H1 (cell line): ENCODE data around the gene FRMD3. TPM values are rescaled to one million over a fixed set of nuclear protein-coding genes. Genes with fewer than 3 reads are reported as not detected.

Source experiments
- CTCF ChIA-PET: fragments of 300-600 bp; sonication (Branson Sonifier 250); formaldehyde crosslinking; loops from one replicate; lab custom pipeline; 2021; ENCODE audit not compliant: partially characterized antibody; lab: Charles Lee
- POLR2A ChIA-PET: fragments of 300-600 bp; sonication (Branson Sonifier 250); formaldehyde crosslinking; loops from one replicate; lab custom pipeline; 2021; ENCODE audit warnings: inconsistent platforms; ENCODE audit not compliant: partially characterized antibody; lab: Charles Lee
- DNase-seq, 2 experiments: peaks; one replicate each; pipeline versions ENCODE4 v3.0.0 to v3.0.0-alpha.2; 2010 to 2022; ENCODE audit warnings: low spot score in 2 of 2, low read depth in 1 of 2, mixed read lengths in 1 of 2
- FAIRE-seq: peaks from 2 replicates; lab custom pipeline; 2011; peaks lifted over from hg19 to GRCh38; lab: Jason Lieb, UNC
- H2AFZ ChIP-seq: 2 replicates; pipeline ENCODE4 v1.8.1; 2012; ENCODE audit warnings: low read length, inconsistent platforms
- H2AK5ac ChIP-seq: 2 replicates; pipeline ENCODE4 v1.6.1; 2013; ENCODE audit warnings: low read depth, low read length
- H2BK120ac ChIP-seq: replicated peaks from 2 replicates; pipeline ENCODE3; 2013; ENCODE audit warnings: low read depth, low read length, inconsistent platforms
- H2BK12ac ChIP-seq: 2 replicates; pipeline ENCODE4 v1.6.1; 2013; ENCODE audit warnings: low read depth, low read length
- H2BK15ac ChIP-seq: 2 replicates; pipeline ENCODE4 v1.6.1; 2013; ENCODE audit warnings: low read length
- H2BK20ac ChIP-seq: 2 replicates; pipeline ENCODE4 v1.6.1; 2013; ENCODE audit warnings: low read length
- H2BK5ac ChIP-seq: 2 replicates; pipeline ENCODE4 v1.6.1; 2013; ENCODE audit warnings: low read depth, low read length
- H3K14ac ChIP-seq: 2 replicates; pipeline ENCODE4 v1.6.1; 2013; ENCODE audit warnings: inconsistent platforms; ENCODE audit not compliant: insufficient read length
- H3K18ac ChIP-seq: 2 replicates; pipeline ENCODE4 v1.6.1; 2013; ENCODE audit warnings: low read length; ENCODE audit errors: extremely low read depth
- H3K23ac ChIP-seq: 2 replicates; pipeline ENCODE4 v1.6.1; 2013; ENCODE audit warnings: inconsistent platforms; ENCODE audit not compliant: insufficient read length
- H3K23me2 ChIP-seq: 2 replicates; pipeline ENCODE4 v1.6.1; 2013; ENCODE audit warnings: low read depth, low read length
- H3K27ac ChIP-seq: 2 replicates; pipeline ENCODE4 v1.6.1; 2011; ENCODE audit warnings: low read depth, low read length, inconsistent platforms
- H3K27me3 ChIP-seq, 4 experiments: replicated peaks in 1 of 4; 1 replicate in 1 of 4; 2 replicates in 3 of 4; pipeline versions ENCODE4 v1.6.1 to v1.8.1; 2011 to 2013; ENCODE audit warnings: low read length in 3 of 4, mild to moderate bottlenecking in 3 of 4, inconsistent platforms in 2 of 4, mixed read lengths in 2 of 4, moderate library complexity in 1 of 4; ENCODE audit not compliant: control insufficient read depth in 3 of 4, insufficient read depth in 3 of 4; ENCODE audit errors: extremely low read depth in 1 of 4
- H3K36me3 ChIP-seq, 4 experiments: 2 replicates each; pipeline versions ENCODE4 v1.6.1 to v1.8.1; 2011 to 2013; ENCODE audit warnings: mild to moderate bottlenecking in 4 of 4, low read length in 3 of 4, moderate library complexity in 2 of 4, control low read depth in 1 of 4, inconsistent platforms in 1 of 4; ENCODE audit not compliant: insufficient read depth in 4 of 4, control insufficient read depth in 2 of 4
- H3K4ac ChIP-seq: replicated peaks from 2 replicates; pipeline ENCODE3; 2013; ENCODE audit warnings: low read length, low read depth, mixed read lengths, inconsistent platforms; ENCODE audit not compliant: insufficient read length
- H3K4me1 ChIP-seq, 4 experiments: replicated peaks in 1 of 4; 1 replicate in 1 of 4; 2 replicates in 3 of 4; pipeline versions ENCODE4 v1.6.1 to v1.8.1; 2011 to 2013; ENCODE audit warnings: low read length in 3 of 4, inconsistent platforms in 2 of 4, mixed read lengths in 1 of 4; ENCODE audit not compliant: insufficient read depth in 4 of 4, control insufficient read depth in 3 of 4
- H3K4me2 ChIP-seq, 2 experiments: 2 replicates each; pipeline versions ENCODE4 v1.6.1 to v1.8.1; 2011 to 2013; ENCODE audit warnings: low read depth in 2 of 2, low read length in 2 of 2, control low read depth in 1 of 2, inconsistent platforms in 1 of 2, mild to moderate bottlenecking in 1 of 2; ENCODE audit not compliant: insufficient read depth in 1 of 2
- H3K4me3 ChIP-seq, 4 experiments: fragments of 200-600, 300-600 bp in 1 of 4; sonication (generic), shearing (Covaris generic), sonication (Bioruptor Twin) in 1 of 4; 2 replicates each; pipeline versions ENCODE4 v1.5.1 to v1.8.1; 2011 to 2016; ENCODE audit warnings: low read length in 4 of 4, low read depth in 3 of 4, control low read depth in 2 of 4, inconsistent platforms in 2 of 4, mild to moderate bottlenecking in 2 of 4, mixed read lengths in 1 of 4, moderate library complexity in 1 of 4; ENCODE audit not compliant: insufficient read depth in 2 of 4; ENCODE audit errors: extremely low read depth in 1 of 4
- H3K56ac ChIP-seq: replicated peaks from 2 replicates; pipeline ENCODE3; 2013; ENCODE audit warnings: low read depth, mild to moderate bottlenecking, mixed read lengths, low read length, inconsistent platforms; ENCODE audit not compliant: insufficient read length
- H3K79me1 ChIP-seq: 2 replicates; pipeline ENCODE4 v1.6.1; 2013; ENCODE audit warnings: low read depth, low read length, control low read depth
- H3K79me2 ChIP-seq, 2 experiments: 2 replicates each; pipeline versions ENCODE4 v1.6.1 to v1.8.1; 2012 to 2013; ENCODE audit warnings: low read length in 2 of 2, mild to moderate bottlenecking in 2 of 2, inconsistent platforms in 1 of 2; ENCODE audit not compliant: insufficient read depth in 2 of 2, control insufficient read depth in 1 of 2
- H3K9ac ChIP-seq, 4 experiments: replicated peaks in 1 of 4; 1 replicate in 1 of 4; 2 replicates in 3 of 4; pipeline versions ENCODE4 v1.6.1 to v1.8.1; 2011 to 2013; ENCODE audit warnings: low read depth in 3 of 4, low read length in 3 of 4, control low read depth in 2 of 4, mild to moderate bottlenecking in 2 of 4, moderate library complexity in 2 of 4, inconsistent platforms in 1 of 4; ENCODE audit errors: extremely low read depth in 1 of 4
- H3K9me3 ChIP-seq, 2 experiments: 2 replicates each; pipeline versions ENCODE4 v1.6.1 to v1.8.1; 2012 to 2013; ENCODE audit warnings: mild to moderate bottlenecking in 2 of 2, moderate library complexity in 2 of 2, control low read depth in 1 of 2, inconsistent platforms in 1 of 2, low read depth in 1 of 2, low read length in 1 of 2, mixed read lengths in 1 of 2; ENCODE audit not compliant: insufficient read depth in 2 of 2
- H4K20me1 ChIP-seq, 2 experiments: replicated peaks in 1 of 2; 2 replicates each; pipeline versions ENCODE3 to v1.8.1; 2011 to 2013; ENCODE audit warnings: inconsistent platforms in 2 of 2, low read length in 2 of 2, mild to moderate bottlenecking in 1 of 2; ENCODE audit not compliant: insufficient read depth in 2 of 2, control insufficient read depth in 1 of 2
- H4K5ac ChIP-seq: 2 replicates; pipeline ENCODE4 v1.6.1; 2013; ENCODE audit warnings: low read length, low read depth, mixed read lengths, inconsistent platforms; ENCODE audit not compliant: insufficient read length
- H4K8ac ChIP-seq: 2 replicates; pipeline ENCODE4 v1.8.0; 2013; ENCODE audit warnings: mild to moderate bottlenecking, moderate library complexity, low read length, inconsistent platforms; ENCODE audit not compliant: insufficient read depth; ENCODE audit errors: extremely low read depth
- H4K91ac ChIP-seq: replicated peaks from 2 replicates; pipeline ENCODE3; 2013; ENCODE audit warnings: low read length, mixed read lengths, inconsistent platforms; ENCODE audit not compliant: insufficient read length
- ATF2 ChIP-seq: IDR thresholded peaks from 2 replicates; pipeline ENCODE4 v1.6.1; 2012; ENCODE audit warnings: low read length, inconsistent platforms
- BACH1 ChIP-seq: IDR thresholded peaks from 2 replicates; pipeline ENCODE4 v1.6.1; 2012; ENCODE audit warnings: low read length, improper control_type of control experiment
- CHD2 ChIP-seq: IDR thresholded peaks from 2 replicates; pipeline ENCODE4 v1.6.1; 2012; ENCODE audit warnings: low read length, improper control_type of control experiment
- CREB1 ChIP-seq: IDR thresholded peaks from 2 replicates; pipeline ENCODE4 v1.6.1; 2012; ENCODE audit warnings: inconsistent platforms
- FOSL1 ChIP-seq: IDR thresholded peaks from 2 replicates; pipeline ENCODE4 v1.6.1; 2011; ENCODE audit warnings: mild to moderate bottlenecking, low read depth, low read length, moderate library complexity; ENCODE audit not compliant: insufficient read depth
- JUN ChIP-seq: IDR thresholded peaks from 2 replicates; pipeline ENCODE4 v1.6.1; 2011; ENCODE audit warnings: low read depth, mild to moderate bottlenecking, improper control_type of control experiment, low read length
- SP4 ChIP-seq: IDR thresholded peaks from 2 replicates; pipeline ENCODE4 v1.6.1; 2012; ENCODE audit warnings: low read length, inconsistent platforms
- TAF1 ChIP-seq: IDR thresholded peaks from 2 replicates; pipeline ENCODE4 v1.6.1; 2011; ENCODE audit warnings: mild to moderate bottlenecking, low read depth, low read length
- TEAD4 ChIP-seq: IDR thresholded peaks from 2 replicates; pipeline ENCODE4 v1.6.1; 2012; ENCODE audit warnings: low read depth, low read length, inconsistent platforms, mixed read lengths
- USF2 ChIP-seq: IDR thresholded peaks from 2 replicates; pipeline ENCODE4 v1.6.1; 2011; ENCODE audit warnings: low read length, improper control_type of control experiment
- WGBS, 2 experiments: shearing (Covaris generic) in 1 of 2; methylation state at CpG; one replicate each; pipeline versions ENCODE4 v1.1.6 to v1.1.7; 2013 to 2015; ENCODE audit warnings: low lambda C conversion rate in 2 of 2, mixed read lengths in 2 of 2, inconsistent platforms in 1 of 2, low coverage in 1 of 2, missing lambda C conversion rate in 1 of 2; ENCODE audit not compliant: insufficient replicate concordance in 2 of 2, insufficient coverage in 1 of 2, insufficient read length in 1 of 2; ENCODE audit errors: extremely low coverage in 1 of 2, missing lambda C conversion rate in 1 of 2; 5-methylcytosine and 5-hydroxymethylcytosine counted together
- polyA plus RNA-seq, 7 experiments: library from polyadenylated mRNA; depleted of rRNA in 3 of 7; stranded (reverse) in 5 of 7; unstranded in 2 of 7; fragments of >200 nt in 5 of 7; fragments of 200-250 nt in 2 of 7; gene quantifications; 1 replicate in 5 of 7; 2 replicates in 1 of 7; 4 replicates in 1 of 7; pipeline versions ENCODE4 v1.2.1 to v1.2.3, GENCODE V29; 2011 to 2013; ENCODE audit warnings: missing spikeins in 2 of 7, mixed read lengths in 2 of 7
- total RNA-seq: library from RNA; stranded (reverse); fragmentation: NEBNext Ultra II Directional; extraction: Animal tissue kit (Norgen Biotek cat#: 25700); gene quantifications from 2 replicates; pipeline ENCODE4 v1.2.1, GENCODE V29; 2021

Gene FRMD3
- total and polyA plus RNA-seq, 2 of the 8 experiments (the other 6 are each of a cell fraction or from before 2014, with no cell fraction given) = 0.15 to 1.4 TPM

- Histone ChIP-seq H4K20me1 (no peaks in the 10 kb centered on the region), H3K23me2 (no peaks in the 10 kb centered on the region), H3K4me3 (no peak overlapping the region), H4K5ac (no peak overlapping the region), H4K91ac (no peak overlapping the region), H3K4ac (no peak overlapping the region), H3K79me1 (no peaks in the 10 kb centered on the region), H2BK15ac (no peak overlapping the region), H3K27ac (no peak overlapping the region), H2BK5ac (no peak overlapping the region), H3K27me3 (no peaks in the 10 kb centered on the region), H3K79me2 (no peaks in the 10 kb centered on the region), H3K23ac (no peak overlapping the region), H3K14ac (no peak overlapping the region), H3K9ac (no peak overlapping the region), H2BK120ac (no peak overlapping the region), H3K4me1 (no peaks in the 10 kb centered on the region), H2BK12ac (no peak overlapping the region), H3K18ac (no peak overlapping the region), H3K4me2 (no peak overlapping the region), H3K56ac (no peak overlapping the region), H2AFZ (no peak overlapping the region), H3K9me3 (no peaks in the 10 kb centered on the region), H2BK20ac (no peak overlapping the region), H4K8ac (no peak overlapping the region), H2AK5ac (no peak overlapping the region), H3K36me3 (no peaks in the 10 kb centered on the region)
- no peak for FAIRE-seq
- 95% methylated on average over 2 of the region's 2 CpGs; no CpG with 5 or more reads in 1 of the 2 experiments for WGBS, 2 experiments
- POLR2A ChIA-PET = no interaction called here
- TF ChIP-seq TEAD4 (no peak), FOSL1 (no peak), JUN (no peak), BACH1 (no peak), ATF2 (no peak), TAF1 (no peak), CREB1 (no peak), SP4 (no peak), CHD2 (no peak), USF2 (no peak)
- CTCF ChIA-PET = interaction anchor here (2.4 kb wide), 1 partner anchor 21 kb away, joined by 8 read pairs; no protein-coding TSS in a partner anchor
- DNase-seq = no peak
Observed at GRCh38 chr9:83355729-83356151, 182.5 kb downstream of the FRMD3 start.
